Fibroblast of skin of left biceps (primary cell): Measurements from ENCODE around the gene GJA5.

Experiments used
- DNase-seq, 2 experiments: peaks; one replicate each; pipeline ENCODE4 v3.0.0-alpha.2; 2013; ENCODE audit warnings: low read depth in 2 of 2

GJA5 gene

DNA sequence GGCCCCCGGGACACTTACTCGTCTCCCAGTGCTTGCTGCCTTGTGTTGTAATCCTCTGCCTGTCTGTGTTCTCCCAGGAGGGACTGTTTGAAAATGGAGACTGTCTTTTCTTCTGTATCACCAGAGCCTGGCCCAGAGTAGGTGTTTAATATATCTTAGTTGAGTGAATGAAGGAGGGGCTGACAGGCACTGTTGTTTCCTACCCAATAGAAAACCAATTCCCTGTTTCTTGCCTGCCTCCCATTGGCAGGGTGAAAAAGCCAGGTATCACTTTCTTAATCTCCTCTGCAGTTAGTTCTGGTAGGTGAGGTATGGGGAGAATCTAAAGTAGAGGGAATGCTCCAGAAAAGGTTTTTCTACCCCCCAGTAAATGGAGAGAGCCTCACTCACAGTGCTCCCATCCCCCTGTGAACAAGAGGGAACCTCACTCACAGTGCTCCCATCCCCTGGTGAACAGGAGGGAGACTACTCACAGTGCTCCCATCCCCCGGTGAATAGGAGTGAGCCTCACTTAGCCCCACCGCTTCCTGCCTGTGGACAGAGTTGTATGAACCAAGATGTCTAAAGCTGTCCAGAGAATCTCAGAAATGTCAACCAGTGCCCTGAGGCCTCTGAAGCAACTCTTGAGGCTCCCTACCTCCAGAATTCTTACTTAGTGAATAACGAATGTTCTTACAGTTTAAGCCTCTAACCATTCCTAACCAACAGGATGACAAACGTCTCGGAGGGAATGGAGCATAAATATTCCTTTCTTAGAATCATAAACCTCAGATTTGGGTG, at the start of gene GJA5:
Gene GJA5 (minus strand): TSS at position 122 of the 780 bp plus-strand sequence. CDS start 1,364 bp downstream, outside the sequence.
- DNase-seq, result no peak

DNA sequence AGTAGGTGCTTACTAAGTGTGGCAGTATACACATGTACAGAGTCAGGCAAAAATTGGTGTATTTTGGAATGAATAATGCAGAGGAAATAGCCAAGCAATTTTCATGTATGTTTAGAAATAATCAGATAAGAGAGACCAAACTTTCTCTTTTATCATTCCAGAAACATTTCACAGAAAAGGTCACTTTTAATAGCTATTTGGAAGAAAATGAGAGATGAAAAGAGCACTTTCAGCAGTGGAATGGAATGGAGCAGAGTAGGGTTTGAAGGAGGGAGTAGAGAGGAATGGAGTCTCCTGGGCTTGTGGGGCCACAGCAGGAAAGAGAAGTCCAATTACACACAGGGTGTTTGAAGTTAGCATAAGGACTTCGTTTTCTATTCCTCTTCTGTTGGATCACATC, 48.8 kb upstream of the GJA5 start:
- DNase-seq, result no peak

DNA sequence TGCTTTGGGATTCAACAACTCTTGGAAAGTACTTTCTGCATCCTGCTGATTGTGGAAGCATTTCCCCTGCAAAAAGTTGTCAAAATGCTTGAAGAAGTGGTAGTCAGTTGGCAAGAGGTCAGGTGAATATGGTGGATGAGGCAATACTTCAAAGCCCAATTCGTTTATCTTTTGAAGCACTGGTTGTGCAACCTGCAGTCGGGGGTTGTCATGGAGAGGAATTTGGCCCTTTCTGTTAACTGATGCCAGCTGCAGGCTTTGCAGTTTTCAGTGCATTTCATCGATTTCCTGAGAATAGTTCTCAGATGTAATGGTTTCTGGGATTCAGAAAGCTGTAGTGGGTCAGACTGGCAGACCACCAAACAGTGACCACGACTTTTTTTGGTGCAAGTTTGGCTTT, 47.6 kb upstream of the GJA5 start:
- no peak for DNase-seq

DNA sequence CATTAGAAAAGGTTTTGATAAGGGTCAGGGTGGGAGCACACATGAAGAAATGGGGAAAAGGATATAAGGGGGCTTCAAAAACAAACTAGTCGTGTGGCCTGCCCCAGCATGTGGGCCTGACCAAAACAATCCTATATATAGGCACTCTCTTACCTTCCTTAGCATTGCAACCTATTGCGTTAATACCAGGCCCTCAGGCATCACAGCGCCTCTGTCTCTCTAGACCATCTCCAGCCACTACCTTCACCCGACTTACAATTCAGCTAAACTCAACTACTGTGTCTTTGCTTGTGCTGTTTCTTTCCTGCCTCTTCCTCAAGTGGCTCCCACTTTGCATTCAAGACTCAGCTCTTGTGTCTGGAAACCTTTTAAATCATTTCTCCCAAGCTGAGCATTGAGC, 47.0 kb upstream of the GJA5 start:
- DNase-seq, result no peak

DNA sequence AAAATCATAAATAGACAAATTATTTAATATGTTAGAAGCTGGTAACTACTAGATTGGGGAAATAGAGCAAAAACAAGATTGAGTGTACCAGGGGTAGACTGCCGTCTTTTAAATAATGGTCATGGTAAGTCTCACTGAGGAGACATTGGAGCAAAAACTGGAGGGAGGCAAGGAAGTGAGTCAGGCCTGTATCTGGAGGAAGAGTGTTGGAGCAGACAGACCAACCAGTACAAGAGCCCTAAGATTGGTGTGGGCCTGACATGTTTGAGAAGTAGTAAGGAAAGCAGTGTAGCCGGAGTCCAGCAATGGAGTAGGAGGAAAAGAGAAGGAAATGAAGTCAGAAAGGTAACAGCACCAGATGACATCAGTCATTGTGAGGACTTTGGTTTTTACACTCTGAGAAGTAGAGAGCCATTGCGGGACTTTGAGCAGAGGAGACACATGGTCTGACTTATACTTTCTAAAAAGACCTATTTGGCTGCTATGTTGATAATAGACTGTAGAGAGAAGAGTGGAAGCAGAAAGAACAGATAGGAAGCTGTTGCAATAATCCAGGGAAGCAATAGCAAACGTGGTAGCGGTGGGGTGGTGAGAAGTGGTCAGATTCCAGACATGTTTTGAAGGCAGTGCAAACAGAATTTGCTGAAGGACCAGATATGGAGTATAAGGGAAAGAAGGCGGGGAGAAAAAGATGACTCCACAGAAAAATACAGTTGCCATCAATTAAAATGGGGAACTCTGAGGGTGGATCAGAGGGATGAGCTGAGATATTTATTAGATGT, 44.7 kb upstream of the GJA5 start:
- DNase-seq, result no peak

DNA sequence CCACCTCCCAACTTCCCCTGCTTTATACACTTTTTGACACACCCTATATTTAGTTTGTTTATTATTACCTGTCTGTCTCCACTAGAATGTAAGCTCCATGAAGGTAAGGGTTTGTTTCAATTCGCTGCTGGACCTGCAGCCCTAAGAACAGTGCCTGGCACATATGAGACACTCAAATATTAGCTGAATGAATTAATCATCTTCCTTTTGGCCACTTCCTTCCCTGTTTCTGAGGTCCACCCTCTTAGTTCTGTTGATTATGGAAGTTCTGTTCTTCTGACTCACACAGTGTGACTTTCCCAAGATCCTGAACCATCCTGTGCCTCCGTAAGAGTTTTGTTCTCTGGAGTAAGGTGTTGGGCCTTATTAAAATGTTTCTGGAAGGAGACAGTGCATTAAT, 40.4 kb upstream of the GJA5 start:
- DNase-seq, result no peak

DNA sequence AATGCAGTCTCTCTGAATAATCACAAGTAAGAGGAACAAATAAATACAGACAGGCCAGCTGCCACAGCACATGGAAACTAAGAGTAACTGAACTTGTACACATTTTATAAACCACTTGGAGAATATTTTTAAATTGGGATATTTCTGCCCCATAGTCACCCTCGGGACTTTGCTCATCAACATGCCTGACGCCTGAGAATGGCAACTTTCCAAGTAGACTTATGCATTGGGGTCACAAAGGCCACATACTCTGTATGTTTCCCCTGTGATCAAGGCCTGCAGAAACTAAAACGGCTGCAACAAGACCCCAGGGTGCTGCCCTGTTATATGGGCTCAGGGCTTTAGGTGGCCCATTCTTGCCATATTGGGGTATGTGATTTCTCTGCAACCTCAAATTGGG, 38.3 kb upstream of the GJA5 start:
- DNase-seq, result no peak

DNA sequence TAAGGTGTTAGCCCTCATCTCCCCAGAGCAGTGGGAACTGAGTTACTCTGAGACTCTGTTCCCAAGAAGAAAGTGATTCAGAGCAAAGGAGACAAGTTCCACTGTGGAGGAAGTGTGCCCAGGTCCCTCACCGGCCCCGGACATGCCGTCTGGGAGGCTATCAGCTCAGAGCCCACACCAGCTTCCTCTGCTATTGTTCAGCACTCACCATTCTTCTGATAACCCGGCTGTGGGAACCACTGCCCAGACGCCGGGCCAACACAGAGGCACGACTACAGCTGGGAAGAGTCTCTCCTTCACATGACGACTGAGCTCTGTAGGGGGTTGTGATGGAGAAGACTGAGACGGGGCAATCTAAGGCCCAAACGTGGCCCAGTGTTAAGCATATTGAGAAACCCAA, 34.2 kb upstream of the GJA5 start:
- no peak for DNase-seq

DNA sequence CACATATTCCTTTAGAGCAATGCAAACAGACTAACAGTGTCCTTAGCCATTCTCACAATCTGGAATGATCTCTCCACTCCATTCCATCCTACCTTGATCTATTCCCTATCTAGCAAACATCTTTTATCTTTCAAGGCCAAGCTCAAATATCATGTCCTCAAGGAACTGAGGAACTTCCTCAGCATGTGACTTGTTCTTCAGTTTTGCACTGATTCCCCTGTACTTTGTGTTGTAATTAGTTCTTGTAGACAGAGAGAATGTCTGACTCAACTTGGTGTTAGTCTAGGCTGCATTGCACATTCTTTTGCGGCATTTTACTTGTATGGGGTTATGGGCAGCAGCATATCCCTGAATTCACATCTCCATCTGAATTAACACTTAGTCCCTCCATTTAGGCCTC, 31.5 kb upstream of the GJA5 start:
- no peak for DNase-seq

DNA sequence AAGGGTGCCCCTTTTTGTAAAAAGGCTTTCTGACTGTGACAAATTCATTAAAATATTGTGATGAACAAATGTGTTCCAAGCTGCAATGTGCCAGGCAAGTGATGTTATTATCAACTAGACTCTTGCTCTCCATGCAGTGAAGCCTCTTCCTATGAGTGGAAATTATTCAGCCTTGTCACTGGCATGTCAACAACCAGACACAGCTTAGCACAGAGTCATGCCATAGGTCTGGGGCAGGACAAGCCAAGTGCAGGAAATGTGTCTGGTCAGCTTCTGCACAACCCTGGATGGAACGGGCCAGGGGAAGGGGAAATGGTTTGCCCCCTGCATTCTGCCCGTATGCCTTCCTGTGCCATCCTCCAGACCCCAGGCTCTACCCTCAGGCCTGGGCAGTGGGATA, 27.4 kb upstream of the GJA5 start:
- DNase-seq, result no peak

DNA sequence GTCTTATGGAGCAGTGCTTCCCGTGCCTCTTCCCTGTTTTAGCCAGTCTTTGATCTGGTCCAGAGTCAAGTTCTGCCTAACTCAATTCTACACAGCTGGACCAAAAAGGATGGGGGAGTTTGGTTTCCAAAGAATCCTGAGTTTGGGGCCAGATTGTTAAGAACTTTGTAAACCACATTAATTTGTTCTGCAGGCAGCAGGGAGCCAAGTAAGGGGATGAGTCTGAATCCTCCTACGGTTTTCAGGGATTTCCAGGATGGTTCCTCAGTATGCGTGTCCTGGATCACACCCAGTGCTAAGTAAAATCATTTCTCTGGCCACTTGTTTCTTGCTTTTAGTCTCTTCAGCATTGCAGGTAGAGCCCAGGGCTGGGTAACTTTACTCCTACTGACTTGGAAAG, 26.1 kb upstream of the GJA5 start:
- DNase-seq, result no peak

DNA sequence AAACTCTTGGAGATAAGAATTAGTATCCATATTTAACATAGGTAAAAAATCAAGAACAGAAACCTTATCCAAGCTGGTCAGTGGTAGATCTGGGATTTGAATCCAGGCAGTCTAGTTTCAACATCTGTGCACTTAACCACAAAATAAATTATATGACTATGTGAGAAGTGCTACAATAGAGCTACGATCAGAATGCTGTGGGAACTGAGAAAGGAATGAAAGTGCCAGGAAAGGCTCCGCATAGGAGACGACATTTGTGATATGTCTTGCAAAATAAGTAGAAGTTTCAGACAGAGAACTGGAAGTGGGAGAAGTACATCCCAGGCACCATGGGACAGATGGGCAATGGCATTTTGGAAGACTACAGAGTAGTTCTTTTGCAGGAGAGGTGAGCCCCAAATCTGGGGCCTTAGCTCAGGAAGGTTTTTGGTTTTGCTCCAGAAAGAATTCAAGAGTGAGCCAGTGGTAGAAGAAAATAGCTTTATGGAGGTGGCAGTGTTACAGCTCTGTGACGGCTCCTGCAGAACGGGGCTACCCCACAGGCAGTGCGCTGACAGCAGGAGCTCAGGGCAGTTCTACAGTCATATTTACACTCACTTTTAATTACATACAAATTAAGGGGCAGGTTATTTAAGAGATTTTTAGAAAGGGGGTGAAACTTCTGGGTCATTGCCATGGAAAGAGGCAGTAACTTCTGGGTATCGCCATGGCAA, 25.5 kb upstream of the GJA5 start:
- no peak for DNase-seq

DNA sequence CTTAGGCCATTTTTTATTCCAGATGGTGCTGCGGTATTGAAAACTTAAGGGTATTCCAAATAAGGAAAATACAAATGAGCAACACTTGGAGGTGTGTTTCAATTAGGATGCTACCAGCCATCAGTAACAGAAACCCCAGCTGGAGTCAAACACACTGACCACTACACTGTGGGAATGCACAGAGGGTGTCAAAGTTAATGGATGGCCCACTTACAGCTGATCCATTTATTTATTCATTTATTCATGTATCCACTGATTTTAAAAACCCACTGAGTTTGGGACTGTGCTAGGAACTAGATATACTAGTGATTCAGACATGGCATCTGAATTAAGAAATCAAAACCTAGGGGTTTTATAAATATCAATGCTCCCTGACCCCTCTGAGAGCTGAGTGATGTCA, 24.5 kb upstream of the GJA5 start:
- DNase-seq, result no peak

DNA sequence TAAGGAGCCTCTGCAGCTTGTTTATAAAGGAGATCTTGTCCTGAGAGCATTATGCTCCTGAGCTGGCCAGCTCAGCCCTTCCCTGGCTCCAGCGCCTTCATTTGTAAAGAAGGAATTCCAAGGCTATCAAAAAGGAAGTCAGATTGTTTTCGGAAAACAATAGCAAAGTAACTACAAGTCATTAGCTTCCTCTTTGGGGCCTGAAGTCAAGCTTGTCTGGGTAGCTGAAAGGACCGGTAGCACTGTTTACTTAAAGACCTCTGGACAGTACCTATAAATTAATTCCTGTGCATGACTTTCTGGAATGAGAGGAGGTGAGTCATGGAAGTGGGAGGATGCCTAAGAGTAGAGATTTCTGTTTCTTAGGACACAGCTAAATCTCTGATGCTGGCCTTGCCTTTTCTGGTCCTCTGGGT, 20.7 kb upstream of the GJA5 start:
- no peak for DNase-seq

DNA sequence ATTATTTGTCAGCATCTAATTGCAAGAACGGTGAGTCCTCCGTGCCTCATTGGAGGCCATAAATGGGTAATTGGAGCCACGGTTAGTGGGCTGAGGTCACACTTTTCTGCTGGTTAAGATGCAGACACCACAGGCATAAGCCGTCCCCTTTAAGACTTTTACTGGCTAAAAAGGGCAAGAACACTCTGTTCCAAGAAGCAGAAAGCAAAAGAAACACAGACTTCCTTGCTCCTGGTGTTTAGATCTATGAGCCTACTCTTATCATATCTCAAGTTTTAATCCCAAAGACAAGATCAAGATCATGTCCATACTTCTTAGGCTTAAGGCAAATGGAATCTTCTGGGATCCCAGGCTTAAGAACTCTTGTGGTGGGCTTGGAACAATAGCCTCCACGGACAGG, 17.3 kb upstream of the GJA5 start:
- no peak for DNase-seq

DNA sequence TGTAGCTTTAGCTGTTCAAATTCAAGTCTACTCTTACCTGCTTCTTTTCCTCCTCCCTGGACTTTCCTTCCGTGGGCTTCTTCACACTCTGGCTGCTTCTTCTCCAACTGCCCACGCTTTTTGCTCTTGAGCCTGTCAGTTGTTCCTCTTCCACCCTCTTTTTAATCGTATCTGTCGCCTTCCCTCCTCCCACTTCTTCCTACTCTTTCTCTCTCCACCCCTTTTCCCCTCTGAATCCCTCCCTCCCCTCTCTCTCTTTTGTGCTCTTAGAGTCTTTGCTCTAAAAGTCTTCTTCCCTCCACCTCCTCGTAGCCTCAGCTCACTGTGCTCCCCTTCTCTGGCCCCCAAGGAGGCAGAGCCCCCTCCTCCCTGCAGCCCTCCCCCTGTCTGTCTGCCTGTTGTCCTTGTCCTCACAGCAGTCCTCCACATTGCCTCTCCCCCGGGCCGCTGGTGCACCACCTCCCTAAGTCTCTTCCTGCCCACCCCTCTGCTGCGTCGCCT, 12.9 kb upstream of the GJA5 start:
- DNase-seq, result no peak

DNA sequence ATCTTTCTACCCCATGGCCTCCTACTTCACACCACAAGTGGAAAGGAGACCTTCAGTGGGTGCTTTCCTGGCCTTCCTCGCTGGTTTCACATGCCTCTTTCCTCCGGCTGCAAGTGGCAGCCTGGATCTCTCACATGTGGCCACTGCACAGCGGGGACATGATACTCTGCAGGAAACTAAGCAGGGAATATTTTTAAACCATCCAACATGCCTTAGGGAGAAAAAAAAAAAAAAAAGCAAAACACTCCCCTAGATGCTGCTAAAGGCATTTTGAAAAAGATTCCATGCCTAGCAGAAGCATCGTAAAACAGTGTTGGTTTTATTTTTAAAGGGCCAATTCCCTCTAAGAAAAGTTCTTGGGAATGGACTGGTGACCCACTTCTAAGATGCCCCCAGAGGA, 12.2 kb upstream of the GJA5 start:
- no peak for DNase-seq

DNA sequence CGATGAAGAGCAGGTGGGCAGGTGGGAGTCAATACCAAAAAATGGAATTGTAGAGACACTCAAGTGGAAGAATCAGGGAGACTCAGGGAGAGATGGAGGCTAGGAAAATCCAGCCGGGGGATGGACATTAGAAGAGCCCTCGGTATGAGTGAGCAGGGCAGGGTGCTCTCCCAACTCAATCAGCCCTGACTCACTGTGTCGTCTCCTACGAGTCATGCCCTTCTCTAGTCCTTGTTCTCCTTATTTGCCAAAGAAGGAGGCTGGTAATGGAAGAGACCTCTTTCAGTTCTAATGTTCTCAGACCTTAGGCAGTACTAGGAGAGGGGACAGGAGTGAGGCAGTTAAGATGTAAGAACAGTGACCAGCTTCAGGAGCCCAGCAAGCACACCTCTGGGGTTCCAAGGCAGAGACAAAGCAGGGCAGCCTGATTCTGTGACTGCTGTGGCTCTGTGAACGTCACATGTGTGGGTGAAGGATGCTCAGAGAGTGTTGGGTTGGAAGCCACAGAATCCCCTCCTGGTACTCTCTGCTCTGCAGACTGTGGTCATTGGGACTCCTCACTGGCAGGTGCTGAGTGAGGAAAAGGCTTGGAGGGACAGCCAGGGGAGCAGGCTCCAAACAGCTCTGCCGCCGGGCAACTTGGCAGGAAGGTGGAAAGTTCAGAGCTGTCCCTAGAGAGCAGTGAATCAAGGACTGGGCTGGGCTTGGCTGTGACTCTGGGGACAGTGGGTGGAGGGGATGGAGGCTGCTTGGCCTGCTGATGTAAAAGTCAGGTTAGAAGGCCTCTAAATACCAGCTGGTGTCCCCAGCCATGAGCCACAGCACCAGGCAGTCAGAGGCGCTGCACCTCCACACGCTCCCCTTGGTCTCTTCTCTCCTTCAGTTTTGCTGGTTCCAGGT, 11.1 kb upstream of the GJA5 start:
- peak in 1 of 2 experiments; percentile 2 for DNase-seq

DNA sequence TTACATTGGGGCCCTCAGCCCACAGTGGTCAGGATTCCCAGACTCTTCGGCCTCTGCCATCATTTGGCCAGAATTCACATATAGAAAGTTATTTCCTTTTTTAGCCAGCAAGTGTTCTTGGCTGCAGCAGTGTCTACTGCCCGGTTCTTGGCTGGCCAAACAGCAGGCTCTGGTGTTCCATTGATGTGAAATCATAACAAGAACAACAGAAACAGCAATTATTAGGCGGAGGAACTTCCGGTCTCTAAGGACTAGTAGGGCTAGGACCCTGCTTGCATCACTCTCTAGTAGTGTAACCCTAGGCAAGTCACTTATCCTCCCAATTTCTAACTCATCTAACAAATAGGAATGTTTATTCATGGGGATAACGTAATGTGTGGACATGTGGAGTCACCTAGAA, 8.7 kb upstream of the GJA5 start:
- no peak for DNase-seq

DNA sequence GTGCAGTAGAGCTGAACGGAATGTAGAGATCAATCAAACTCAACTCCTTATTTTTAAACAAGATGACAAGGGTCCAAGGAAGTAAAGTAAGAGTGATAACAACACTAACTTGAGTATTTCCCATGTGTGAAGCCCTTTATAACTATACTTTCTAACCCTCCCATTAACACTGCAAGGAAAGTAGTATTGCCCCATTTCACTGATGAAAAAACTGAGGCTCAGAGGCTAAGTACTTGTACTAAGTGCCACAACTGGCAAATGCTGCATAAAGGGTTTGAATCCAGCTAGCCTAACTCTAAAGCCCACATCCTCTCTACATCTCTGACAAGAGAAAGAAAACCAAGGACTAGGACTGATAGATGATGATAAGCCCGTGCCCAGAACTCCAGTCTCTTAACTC, 8.2 kb upstream of the GJA5 start:
- DNase-seq, result no peak

DNA sequence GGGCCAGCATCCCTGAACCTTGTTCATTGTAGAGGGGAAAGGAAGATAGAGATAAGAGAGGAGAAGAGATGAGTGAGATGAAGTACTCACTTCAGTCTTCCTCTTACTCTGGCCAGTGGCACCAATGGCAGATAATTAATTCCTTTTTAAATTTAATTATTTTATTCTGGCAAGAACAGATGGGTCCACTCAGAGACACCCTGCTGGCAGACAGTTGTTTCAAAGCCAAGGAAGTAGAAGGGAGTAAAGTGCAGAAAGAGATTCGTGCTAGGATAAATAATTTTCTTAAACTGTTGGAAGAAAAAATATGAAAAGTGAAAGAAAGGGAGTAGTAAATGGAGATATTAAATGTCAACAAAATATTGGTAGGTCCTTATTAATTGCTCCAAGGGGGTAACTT, 7.7 kb upstream of the GJA5 start:
- no peak for DNase-seq
